Activated T-helper 17 cell treated with anti-CD3 and anti-CD28 coated beads, Interleukin-2, amount 50 U/mL, for 72 hours (primary cell): ENCODE measurements around the gene TP53I13. TPM values are rescaled to one million over a fixed set of nuclear protein-coding genes. Genes with fewer than 3 reads are reported as not detected.

ENCODE experiments used
- ATAC-seq: fragments of 150-1000 bp; cut with Tn5 transposase; replicated peaks from 2 replicates; pipeline ENCODE4 v1.10.0; 2021; ENCODE audit warnings: mild to moderate bottlenecking, moderate library complexity
- H3K27ac Mint-ChIP-seq: one replicate; pipeline ENCODE4 v1.8.0; 2022; ENCODE audit warnings: mixed read lengths
- H3K27me3 Mint-ChIP-seq: one replicate; pipeline ENCODE4 v1.8.0; 2022; ENCODE audit warnings: mixed read lengths
- H3K36me3 Mint-ChIP-seq: one replicate; pipeline ENCODE4 v1.8.0; 2022; ENCODE audit warnings: low read depth, mild to moderate bottlenecking, mixed read lengths
- H3K4me1 Mint-ChIP-seq: one replicate; pipeline ENCODE4 v1.8.0; 2022; ENCODE audit warnings: mixed read lengths
- H3K4me3 Mint-ChIP-seq: one replicate; pipeline ENCODE4 v1.8.0; 2022; ENCODE audit warnings: mild to moderate bottlenecking, mixed read lengths
- H3K9me3 Mint-ChIP-seq: one replicate; pipeline ENCODE4 v1.8.0; 2022; ENCODE audit warnings: mixed read lengths
- total RNA-seq, 2 donors: library from RNA; stranded (reverse); gene quantifications; one replicate each; pipeline ENCODE4 v1.2.3, GENCODE V29; 2022

TP53I13 gene
- total RNA-seq, 2 donors from 2014 or later: 45.7 to 58.1 TPM

DNA sequence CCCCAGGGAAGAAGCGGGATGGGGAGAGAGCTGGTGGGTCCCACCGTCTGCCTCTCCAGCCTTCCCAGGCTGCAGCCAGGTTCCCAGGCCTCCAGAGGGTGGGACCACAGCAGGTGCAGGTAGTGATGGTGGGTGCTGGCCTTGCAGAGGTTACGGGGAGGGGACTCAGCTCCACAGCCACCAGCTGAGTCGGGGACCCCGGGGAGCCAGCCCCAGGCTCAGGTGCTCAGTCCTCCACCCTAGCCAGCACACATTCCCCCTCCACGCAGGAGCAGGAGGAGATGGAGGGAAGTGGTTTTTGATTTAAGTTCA is 5.0 kb downstream of the TP53I13 start:
- Mint-ChIP-seq H3K36me3 (peaks cover 39% of the 10 kb centered on the region), H3K27me3 (no peaks in the 10 kb centered on the region), H3K4me3 (no peak overlapping the region), H3K27ac (no peak overlapping the region), H3K9me3 (no peaks in the 10 kb centered on the region), H3K4me1 (peaks cover 9% of the 10 kb centered on the region)
- ATAC-seq: no peak

DNA sequence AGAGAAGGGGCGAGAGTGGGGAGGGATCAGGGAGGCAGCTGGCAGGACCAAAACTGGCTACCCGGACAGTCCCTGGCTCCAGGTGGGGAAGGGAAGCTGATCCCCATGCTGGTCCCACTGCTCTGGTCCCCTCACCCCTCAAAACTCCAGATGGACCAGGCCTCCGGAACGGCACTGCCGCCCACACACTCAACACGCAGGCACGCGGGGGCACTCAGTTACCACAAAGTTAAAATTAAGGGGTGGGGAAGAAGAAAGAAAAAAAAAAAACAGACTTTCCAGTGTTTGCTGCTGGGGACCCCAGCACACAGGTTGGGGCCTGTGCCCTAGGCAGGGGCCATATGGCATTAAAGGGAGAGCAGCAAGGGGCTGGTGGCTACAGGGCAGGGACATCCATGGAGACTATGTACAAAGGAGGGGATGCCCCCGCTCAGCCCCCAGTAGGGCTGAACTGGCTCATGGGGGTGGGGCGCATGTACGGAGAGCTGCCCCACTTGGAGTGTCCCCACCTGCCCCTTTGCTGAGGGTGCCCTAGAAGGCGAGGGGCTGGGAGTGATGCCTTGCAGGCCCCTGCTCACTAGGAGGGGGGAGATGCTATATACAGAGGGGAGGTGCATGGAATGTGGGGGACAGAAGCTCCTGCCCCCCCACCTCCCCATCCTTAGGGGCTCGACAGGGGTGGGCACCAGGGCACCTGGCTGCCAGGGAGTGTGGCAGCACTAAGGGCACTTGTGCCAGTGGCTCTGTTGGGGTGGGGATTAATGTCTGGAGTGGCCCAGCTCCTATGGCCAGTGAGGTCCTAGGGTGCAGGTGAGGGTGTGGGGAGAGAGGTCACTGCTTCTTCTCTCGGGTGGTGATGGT is 5.6 kb downstream of the TP53I13 start:
- H3K36me3 Mint-ChIP-seq: peaks cover 43% of the 10 kb centered on the region
- no peak for ATAC-seq
- peak overlapping the region; percentile 12 for H3K27ac Mint-ChIP-seq
- peaks cover 9% of the 10 kb centered on the region for H3K4me1 Mint-ChIP-seq
- no peaks in the 10 kb centered on the region for H3K9me3 Mint-ChIP-seq
- H3K4me3 Mint-ChIP-seq: no peak overlapping the region
- no peaks in the 10 kb centered on the region for H3K27me3 Mint-ChIP-seq

DNA sequence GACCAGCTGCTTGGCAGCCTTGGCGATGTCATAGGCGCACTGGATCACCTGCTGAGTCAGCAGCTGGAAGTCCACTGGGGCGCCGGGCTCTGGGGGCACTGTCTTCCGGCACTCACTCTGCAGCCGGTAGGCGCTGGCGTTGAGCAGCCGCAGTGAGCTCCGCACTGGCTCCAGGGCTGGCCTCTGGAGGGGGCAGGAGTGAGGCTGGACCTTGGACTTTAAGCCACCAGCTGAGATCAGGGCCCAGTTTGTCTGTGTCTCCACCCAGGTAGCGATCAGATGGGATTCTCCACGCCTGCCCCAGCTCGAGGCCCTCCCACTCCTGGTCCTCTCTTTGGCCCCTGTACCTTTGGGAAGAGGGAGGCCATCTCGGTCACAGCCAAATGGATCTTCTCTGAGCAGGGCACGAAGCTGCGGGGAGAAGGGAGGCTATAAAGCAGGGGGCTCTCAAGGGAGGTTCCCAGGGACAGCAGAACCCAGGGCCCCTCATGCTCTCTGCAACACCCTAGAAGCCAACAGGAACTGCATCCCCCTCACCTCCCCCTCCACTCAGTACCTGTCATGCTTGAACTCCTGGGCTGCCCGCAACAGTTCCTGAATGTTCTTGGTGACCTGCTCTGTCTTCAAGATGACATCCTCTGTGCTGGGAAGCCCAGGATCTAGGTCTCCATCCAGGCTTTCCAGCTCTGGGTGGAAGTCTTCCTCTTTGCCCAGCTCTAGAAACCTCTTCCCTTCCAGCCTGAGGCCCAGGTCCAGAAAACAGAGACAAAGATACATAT is 6.4 kb downstream of the TP53I13 start:
- Mint-ChIP-seq H3K4me1 (peaks cover 11% of the 10 kb centered on the region), H3K36me3 (peaks cover 51% of the 10 kb centered on the region), H3K4me3 (no peak overlapping the region), H3K27ac (peak overlapping the region; percentile 12), H3K27me3 (no peaks in the 10 kb centered on the region), H3K9me3 (no peaks in the 10 kb centered on the region)
- ATAC-seq: no peak

DNA sequence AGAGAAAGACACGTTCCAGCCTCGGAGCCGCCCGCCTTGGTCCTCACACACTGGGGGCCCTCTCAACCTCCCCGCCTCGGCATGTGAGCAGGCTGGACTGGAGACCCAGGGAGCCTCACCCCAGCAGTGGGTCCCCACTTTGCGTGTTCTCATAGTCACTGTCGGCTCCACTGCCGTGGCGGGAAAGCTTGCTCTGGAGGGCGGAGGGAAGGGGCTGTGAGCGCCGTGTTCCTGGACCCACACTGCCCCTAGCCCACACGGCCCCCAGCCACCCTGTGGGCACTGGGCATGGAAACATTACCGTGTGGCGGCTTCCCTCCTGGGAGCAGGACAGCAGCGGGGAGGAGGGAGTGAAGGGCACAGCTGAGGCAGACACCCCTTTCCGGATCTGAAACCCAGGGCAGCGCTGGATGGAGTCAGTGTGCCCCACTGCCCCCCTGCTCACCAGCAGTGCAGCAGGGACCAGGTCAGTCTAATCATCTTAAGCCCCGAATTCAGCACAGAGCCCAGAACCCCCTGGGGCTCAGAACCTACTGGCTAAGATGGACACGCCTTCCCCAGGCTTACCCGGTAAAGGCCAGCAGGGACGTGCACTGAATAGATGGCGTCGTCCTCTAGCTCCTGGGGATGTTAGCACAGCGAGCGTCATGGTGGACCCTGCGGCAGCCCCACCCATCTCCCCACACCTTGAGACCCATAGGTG is 7.2 kb downstream of the TP53I13 start:
- peaks cover 14% of the 10 kb centered on the region for H3K4me1 Mint-ChIP-seq
- ATAC-seq: no peak
- H3K27me3 Mint-ChIP-seq: no peaks in the 10 kb centered on the region
- peaks cover 59% of the 10 kb centered on the region for H3K36me3 Mint-ChIP-seq
- no peak overlapping the region for H3K27ac Mint-ChIP-seq
- no peak overlapping the region for H3K4me3 Mint-ChIP-seq
- H3K9me3 Mint-ChIP-seq: no peaks in the 10 kb centered on the region

DNA sequence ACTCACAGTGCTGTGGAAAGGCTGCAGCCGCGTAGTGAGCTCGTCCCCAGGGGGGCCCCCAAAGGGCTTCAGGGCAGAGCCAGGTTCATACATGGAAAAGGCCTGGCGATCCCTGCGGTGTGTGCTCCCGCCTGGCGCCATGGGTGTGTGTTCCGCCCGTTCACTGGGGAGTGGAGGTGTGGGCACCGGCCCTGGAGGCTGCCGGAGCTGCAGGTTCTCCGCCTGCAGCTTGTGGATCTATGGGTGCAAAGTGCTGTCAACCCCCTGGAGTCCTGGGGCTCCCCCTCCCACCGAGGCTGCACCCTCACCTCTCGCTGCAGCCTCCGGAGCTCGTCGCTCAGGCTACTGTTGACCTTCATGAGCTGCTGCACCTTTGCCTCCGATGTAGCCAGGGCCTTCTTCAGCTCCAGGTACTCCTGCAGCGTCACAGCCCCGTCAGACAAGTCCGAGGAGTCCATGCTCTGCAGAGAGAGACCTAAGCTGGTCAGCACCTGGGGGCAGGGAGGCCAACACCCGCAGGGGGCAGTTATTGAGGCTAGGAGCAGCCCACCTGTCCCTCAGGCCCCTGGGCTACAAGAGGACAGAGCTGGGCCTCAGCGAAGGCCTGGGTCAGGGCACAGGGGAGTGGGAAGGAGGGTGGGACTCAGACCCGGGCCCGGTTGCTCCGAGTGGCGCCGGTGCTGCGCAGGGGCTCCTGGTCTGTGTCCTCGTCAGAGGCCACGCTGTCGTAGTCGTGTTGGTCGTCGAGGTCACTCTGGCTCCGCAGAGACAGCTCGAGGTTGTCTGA is 7.9 kb downstream of the TP53I13 start:
- Mint-ChIP-seq H3K36me3 (peaks cover 65% of the 10 kb centered on the region), H3K4me1 (peaks cover 9% of the 10 kb centered on the region), H3K9me3 (no peaks in the 10 kb centered on the region), H3K4me3 (no peak overlapping the region), H3K27ac (no peak overlapping the region), H3K27me3 (no peaks in the 10 kb centered on the region)
- no peak for ATAC-seq

DNA sequence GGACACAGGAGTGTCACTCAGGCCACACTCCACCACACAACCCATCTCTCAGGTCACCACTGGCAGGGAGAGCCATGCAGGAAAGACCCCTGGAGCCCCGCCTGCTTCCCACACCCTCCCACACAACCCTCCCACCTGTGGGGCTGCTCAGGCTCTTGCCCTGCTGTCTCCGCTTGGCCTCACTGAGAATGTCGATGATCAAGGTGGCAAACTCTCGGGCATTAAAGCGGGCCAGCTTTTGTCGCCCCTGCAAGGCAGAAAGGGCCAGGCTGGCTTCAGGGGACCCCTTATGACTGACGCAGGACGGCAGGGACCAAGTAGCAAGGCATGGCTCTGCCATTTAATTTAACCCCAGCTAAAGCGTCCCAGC is 8.5 kb downstream of the TP53I13 start:
- no peak for ATAC-seq
- no peaks in the 10 kb centered on the region for H3K27me3 Mint-ChIP-seq
- no peaks in the 10 kb centered on the region for H3K9me3 Mint-ChIP-seq
- no peak overlapping the region for H3K4me3 Mint-ChIP-seq
- H3K36me3 Mint-ChIP-seq: peaks cover 65% of the 10 kb centered on the region
- H3K4me1 Mint-ChIP-seq: peaks cover 9% of the 10 kb centered on the region
- H3K27ac Mint-ChIP-seq: no peak overlapping the region

DNA sequence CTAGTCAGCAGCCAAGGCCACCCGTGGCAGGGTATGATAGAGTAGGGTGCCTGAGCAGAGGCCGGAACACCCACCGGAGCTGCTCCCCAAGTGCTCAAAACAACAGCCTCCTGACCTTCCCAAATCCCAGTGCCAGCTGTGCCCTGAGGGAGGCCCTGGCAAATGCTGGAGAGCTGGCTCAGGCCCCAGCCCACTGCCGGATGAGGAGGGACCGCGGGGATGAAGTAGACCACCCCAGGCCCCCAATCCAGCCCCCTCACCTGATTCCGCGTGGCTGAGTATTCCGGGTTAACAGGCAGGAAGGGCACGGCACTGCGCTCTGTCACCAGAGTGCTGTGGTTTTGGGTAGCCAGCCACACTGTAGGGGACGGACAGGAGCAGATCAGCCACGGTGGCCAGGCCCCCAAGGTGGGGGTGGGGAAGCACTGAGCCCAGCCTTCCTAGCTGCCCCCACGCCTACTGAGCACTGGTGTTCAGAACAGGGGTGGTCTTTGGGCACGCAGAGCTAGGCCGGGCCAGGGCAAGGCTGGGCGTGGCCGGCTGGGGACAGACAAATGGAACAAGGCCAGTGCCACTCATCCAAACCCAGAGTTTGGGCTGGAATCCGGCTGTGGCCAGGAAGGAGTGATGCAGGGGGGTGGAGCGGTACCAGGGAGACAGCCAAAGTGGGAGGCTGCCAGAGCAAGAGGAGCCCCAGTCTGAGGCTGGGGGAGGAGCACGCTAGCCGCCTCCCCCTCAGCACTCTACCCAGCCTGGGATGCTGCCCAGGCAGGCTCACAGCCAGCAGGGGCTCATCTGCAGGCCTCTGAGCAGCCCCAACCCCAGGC is 9.1 kb downstream of the TP53I13 start:
- no peaks in the 10 kb centered on the region for H3K9me3 Mint-ChIP-seq
- no peaks in the 10 kb centered on the region for H3K27me3 Mint-ChIP-seq
- H3K36me3 Mint-ChIP-seq: peaks cover 71% of the 10 kb centered on the region
- no peak overlapping the region for H3K4me3 Mint-ChIP-seq
- no peak overlapping the region for H3K27ac Mint-ChIP-seq
- ATAC-seq: no peak
- peaks cover 9% of the 10 kb centered on the region for H3K4me1 Mint-ChIP-seq

DNA sequence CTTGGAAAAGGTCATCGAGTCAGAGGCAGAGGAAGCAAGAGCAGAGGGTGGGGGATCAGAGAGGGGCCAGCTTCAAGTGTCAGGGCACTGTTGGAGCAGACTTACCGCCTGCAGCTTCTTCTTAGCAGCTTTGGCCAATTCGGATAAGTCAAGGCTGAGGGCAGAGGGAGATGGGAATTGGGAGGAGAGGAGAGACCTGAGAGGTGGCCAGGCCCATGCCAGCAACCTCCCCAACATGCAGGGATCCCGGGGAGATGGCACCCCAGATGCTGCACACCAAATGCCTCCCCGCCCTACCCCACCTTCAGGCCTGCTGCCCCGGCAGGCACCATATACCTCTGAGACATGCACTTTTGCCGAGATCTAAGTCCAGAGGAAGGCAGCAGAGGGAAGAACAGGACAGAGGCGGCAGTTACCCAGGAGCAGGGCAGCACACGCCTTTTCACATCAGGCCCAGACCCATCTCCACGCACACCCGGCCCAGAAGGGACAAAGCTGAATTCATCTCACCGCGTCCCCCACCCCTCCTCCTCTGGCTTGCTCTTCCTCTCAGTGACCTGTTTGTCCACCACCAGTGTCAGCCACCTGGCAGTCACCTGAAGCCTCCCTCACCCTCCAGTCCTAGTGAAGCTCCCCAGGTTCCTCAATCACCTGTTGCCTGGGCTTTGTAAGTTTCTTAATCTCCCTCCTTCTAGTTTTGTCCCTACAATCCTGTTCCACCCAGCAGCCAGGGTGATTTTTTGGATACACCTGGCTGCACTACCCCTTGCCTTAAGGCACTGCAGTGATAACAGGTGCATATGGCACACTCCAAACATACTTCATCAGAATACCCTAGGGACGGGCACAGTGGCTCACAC is 10.4 kb downstream of the TP53I13 start:
- Mint-ChIP-seq H3K27me3 (no peaks in the 10 kb centered on the region), H3K27ac (no peak overlapping the region), H3K9me3 (no peaks in the 10 kb centered on the region), H3K36me3 (peaks cover 68% of the 10 kb centered on the region), H3K4me3 (no peak overlapping the region), H3K4me1 (peaks cover 9% of the 10 kb centered on the region)
- no peak for ATAC-seq

DNA sequence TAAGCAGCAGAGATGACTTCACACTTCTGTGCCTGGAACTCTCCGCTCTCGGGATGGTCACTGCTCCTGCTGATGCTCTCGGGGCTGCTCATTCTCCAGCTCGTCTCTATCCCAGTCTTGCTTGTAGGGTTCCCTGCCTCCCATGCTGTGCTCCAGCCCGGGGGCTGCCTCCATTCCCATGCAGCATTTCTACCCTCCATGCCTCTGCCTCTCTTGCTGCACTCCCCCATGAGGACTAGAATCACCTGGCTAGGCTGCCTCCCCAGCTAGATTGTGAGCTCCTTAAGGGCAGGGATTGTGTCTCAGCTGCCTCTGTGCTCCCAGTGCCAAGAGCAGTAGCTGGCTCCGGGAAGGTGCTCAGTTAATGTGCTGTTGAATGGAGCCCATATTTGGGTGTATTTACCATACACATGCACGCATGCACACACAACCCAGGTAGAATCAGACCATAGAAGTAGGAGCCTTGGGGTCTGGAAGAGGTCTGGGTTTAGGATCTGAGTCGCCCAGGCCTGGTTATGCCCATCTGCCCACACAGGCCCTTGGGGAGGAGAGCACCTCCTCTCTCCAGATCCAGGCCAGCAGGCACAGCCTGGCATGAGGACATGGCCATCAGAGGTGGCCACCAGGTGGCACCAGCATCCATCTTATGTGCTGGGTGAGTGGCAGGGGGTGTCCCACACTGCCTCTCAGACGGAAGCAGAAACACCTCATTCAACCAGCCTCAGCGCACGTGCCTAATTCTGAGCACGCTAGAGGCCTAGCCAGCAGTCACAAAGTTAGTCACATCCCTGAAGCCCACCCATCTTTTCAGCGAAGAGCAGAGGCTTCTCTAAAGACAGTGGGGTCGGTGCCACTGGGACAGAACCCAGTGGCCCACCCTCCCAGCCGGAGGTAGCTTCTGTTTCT is 11.6 kb downstream of the TP53I13 start:
- peaks cover 9% of the 10 kb centered on the region for H3K4me1 Mint-ChIP-seq
- H3K4me3 Mint-ChIP-seq: peak overlapping the region; percentile 42
- peak; percentile 99 for ATAC-seq
- H3K27me3 Mint-ChIP-seq: no peaks in the 10 kb centered on the region
- peak overlapping the region; percentile 83 for H3K27ac Mint-ChIP-seq
- H3K36me3 Mint-ChIP-seq: peaks cover 57% of the 10 kb centered on the region
- no peaks in the 10 kb centered on the region for H3K9me3 Mint-ChIP-seq

DNA sequence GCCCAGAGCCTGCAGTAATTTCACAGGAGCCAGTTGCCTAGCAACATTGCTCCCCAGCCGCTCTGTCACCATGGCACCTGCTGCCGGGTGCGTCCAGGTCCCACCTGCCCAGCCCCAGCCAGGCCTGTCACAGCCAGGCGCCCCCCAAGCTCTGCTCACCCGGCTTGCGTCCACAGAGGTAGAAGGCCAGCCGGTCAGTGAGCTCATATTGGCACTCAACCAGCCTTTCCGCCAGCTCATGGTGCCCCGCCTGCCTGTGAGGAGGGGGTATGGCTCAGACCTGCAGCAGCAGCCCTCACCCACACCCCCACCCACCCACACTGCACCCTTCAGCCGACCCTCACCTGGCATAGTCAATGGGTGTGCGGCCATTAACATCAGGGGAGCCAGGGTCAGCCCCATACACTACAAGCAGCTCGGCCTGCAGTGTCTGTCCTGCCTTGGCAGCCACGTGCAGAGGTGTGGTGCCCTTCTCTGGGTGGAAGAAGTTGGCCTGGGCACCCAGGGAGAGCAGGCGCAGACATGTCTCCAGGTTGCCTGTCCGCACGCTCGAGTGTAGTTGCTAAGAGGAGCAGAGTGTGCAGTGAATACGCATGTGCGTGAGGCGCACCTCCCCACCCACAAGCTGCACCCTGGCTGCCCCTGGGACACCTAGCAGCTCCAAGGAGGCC is 13.2 kb downstream of the TP53I13 start:
- Mint-ChIP-seq H3K27ac (no peak overlapping the region), H3K27me3 (no peaks in the 10 kb centered on the region), H3K36me3 (peaks cover 50% of the 10 kb centered on the region), H3K4me3 (no peak overlapping the region), H3K9me3 (no peaks in the 10 kb centered on the region), H3K4me1 (peaks cover 14% of the 10 kb centered on the region)
- ATAC-seq: no peak

DNA sequence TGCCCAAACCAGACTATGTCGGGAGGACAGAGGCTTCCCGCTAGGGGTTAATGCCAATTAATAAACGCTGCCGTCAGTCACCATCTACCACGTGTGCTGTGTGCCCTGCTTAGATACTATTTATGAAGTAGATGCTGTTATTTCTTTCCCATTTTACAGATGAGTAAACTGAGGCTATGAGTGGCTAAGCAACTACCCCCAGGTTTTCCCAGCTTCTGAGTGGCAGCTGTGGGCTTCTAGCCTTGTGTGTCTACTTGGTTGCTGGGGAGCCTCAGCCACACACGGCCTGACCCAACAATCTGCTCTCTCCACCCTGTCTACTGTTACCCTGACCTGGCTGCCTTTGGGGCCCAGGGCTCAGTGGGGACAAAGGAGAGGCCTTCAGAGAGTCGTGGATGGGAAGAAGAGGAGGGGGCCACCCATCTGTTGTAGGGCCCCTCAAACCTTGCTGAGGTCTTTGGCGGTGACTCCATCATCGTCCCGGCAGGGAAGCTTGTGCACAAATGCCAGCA is 13.8 kb downstream of the TP53I13 start:
- peaks cover 50% of the 10 kb centered on the region for H3K36me3 Mint-ChIP-seq
- H3K27me3 Mint-ChIP-seq: no peaks in the 10 kb centered on the region
- no peak for ATAC-seq
- no peaks in the 10 kb centered on the region for H3K9me3 Mint-ChIP-seq
- no peak overlapping the region for H3K4me3 Mint-ChIP-seq
- no peak overlapping the region for H3K27ac Mint-ChIP-seq
- peaks cover 14% of the 10 kb centered on the region for H3K4me1 Mint-ChIP-seq
